IPS DF 19.7 (cell line): Measurements from ENCODE around the gene THAP3.

ENCODE experiments used
- DNase-seq: peaks from one replicate; pipeline ENCODE4 v3.0.0-alpha.2; 2013; ENCODE audit warnings: low read depth, low spot score

Gene THAP3

GRCh38 chr1:6612641-6613360, 11.9 kb upstream of the THAP3 start:
- DNase-seq: no peak

- DNase-seq: peak; percentile 86
Observed at GRCh38 chr1:6613361-6614018, 11.2 kb upstream of the THAP3 start, which contains the start of gene PHF13. PHF13 (plus strand) TSS chr1:6613731; CDS start chr1:6614067, 336 bp downstream.

- no peak for DNase-seq
Observed at GRCh38 chr1:6614019-6614928, 10.4 kb upstream of the THAP3 start.

GRCh38 chr1:6614929-6615785, 9.5 kb upstream of the THAP3 start:
- DNase-seq: no peak

GRCh38 chr1:6619045-6619444, 5.6 kb upstream of the THAP3 start:
- DNase-seq: no peak

GRCh38 chr1:6621429-6622391, 3.0 kb upstream of the THAP3 start:
- no peak for DNase-seq

GRCh38 chr1:6622396-6623152, 2.1 kb upstream of the THAP3 start:
- no peak for DNase-seq

- no peak for DNase-seq
Observed at GRCh38 chr1:6623269-6623965, 1.3 kb upstream of the THAP3 start.

- no peak for DNase-seq
Observed at GRCh38 chr1:6625584-6626149, 999 bp downstream of the THAP3 start.

- DNase-seq: no peak
Observed at GRCh38 chr1:6627031-6627430, 2.4 kb downstream of the THAP3 start.

- DNase-seq: no peak
Observed at GRCh38 chr1:6627841-6628545, 3.3 kb downstream of the THAP3 start.

GRCh38 chr1:6628971-6629479, 4.4 kb downstream of the THAP3 start:
- DNase-seq: no peak

GRCh38 chr1:6630027-6630426, 5.4 kb downstream of the THAP3 start:
- DNase-seq: no peak

GRCh38 chr1:6631058-6631457, 6.4 kb downstream of the THAP3 start:
- no peak for DNase-seq

- no peak for DNase-seq
Observed at GRCh38 chr1:6632588-6633514, 8.2 kb downstream of the THAP3 start.

- DNase-seq: no peak
Observed at GRCh38 chr1:6634371-6635052, 9.8 kb downstream of the THAP3 start.
